ENCODE results near the gene PLA2G2C.

DNA sequence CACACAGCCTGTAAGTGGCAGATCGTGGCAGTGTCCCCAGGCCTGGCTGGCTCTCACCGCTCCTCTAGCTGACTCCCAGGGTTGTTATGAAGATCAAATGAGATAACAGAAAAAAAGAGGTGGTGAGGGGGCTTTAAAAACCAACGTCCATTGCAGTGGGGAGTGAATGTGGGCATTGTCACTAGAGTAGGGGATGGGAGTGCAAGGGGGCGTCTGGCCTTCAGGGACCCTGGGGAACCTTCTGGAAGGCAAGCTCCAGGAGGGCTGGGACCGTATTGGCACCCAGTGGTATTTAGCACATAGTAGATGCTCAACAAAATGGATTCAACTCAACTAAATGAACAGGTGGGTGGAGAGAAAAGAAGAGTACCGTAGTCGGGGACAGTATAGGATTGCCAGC lies 70.4 kb downstream of the PLA2G2C start:
- no peak for TF ChIP-seq CTCF (IDR thresholded peaks at IDR 0.05)
- no peak for TF ChIP-seq POLR2A (IDR thresholded peaks at IDR 0.05)
